Loucy (cell line): ENCODE results near the gene PPAN.

Experiments used
- H2AFZ ChIP-seq: fragments of 200-600 bp; sonication (generic); 2 replicates; pipeline ENCODE4 v1.6.0; 2016; ENCODE audit warnings: antibody characterized with exemption, mild to moderate bottlenecking, low read length, moderate library complexity
- H3F3A ChIP-seq: fragments of 200-600 bp; 2 replicates; pipeline ENCODE4 v1.6.0; 2016; ENCODE audit warnings: antibody characterized with exemption, low read depth, mild to moderate bottlenecking
- H3K27me3 ChIP-seq: fragments of 200-600 bp; sonication (generic); 2 replicates; pipeline ENCODE4 v1.6.1; 2014; ENCODE audit warnings: low read length, mild to moderate bottlenecking; ENCODE audit not compliant: insufficient read depth, poor library complexity, severe bottlenecking
- H3K36me3 ChIP-seq: fragments of 200-600 bp; sonication (generic); 2 replicates; pipeline ENCODE4 v1.6.1; 2016; ENCODE audit warnings: low read length; ENCODE audit not compliant: insufficient read depth
- H3K4me1 ChIP-seq: fragments of 200-600 bp; sonication (generic); 2 replicates; pipeline ENCODE4 v1.5.1; 2014; ENCODE audit warnings: low read length, mild to moderate bottlenecking; ENCODE audit not compliant: insufficient read depth, poor library complexity, severe bottlenecking
- H3K4me2 ChIP-seq: fragments of 200-600 bp; sonication (generic); 2 replicates; pipeline ENCODE4 v1.6.0; 2014; ENCODE audit warnings: antibody characterized with exemption, low read length, low read depth, mild to moderate bottlenecking; ENCODE audit not compliant: poor library complexity, severe bottlenecking
- H3K4me3 ChIP-seq: fragments of 200-600 bp; sonication (generic); 2 replicates; pipeline ENCODE4 v1.5.1; 2014; ENCODE audit warnings: low read length, mild to moderate bottlenecking, mixed read lengths; ENCODE audit not compliant: poor library complexity, severe bottlenecking
- H3K79me2 ChIP-seq: fragments of 200-600 bp; sonication (generic); 2 replicates; pipeline ENCODE4 v1.6.1; 2014; ENCODE audit warnings: low read length; ENCODE audit not compliant: insufficient read depth
- H3K9ac ChIP-seq: fragments of 200-600 bp; sonication (generic); 2 replicates; pipeline ENCODE4 v1.6.0; 2014; ENCODE audit warnings: mild to moderate bottlenecking, low read depth, low read length, moderate library complexity; ENCODE audit not compliant: poor library complexity, severe bottlenecking
- H3K9me2 ChIP-seq: fragments of 200-600 bp; sonication (generic); replicated peaks from 2 replicates; pipeline ENCODE4 v1.6.1; 2016; ENCODE audit warnings: low read depth, low read length, mixed read lengths
- H3K9me3 ChIP-seq: fragments of 200-600 bp; sonication (generic); 2 replicates; pipeline ENCODE4 v1.6.1; 2014; ENCODE audit warnings: mild to moderate bottlenecking, antibody characterized with exemption, low read length, low read depth; ENCODE audit not compliant: insufficient read depth
- H4K20me1 ChIP-seq: fragments of 200-600 bp; sonication (generic); 2 replicates; pipeline ENCODE4 v1.6.0; 2014; ENCODE audit warnings: antibody characterized with exemption, low read length, mild to moderate bottlenecking; ENCODE audit not compliant: insufficient read depth, poor library complexity, severe bottlenecking
- CTCF ChIP-seq: fragments of 200-600 bp; sonication (generic); conservative IDR thresholded peaks from 2 replicates; pipeline ENCODE4 v1.5.1; 2014; ENCODE audit warnings: mild to moderate bottlenecking, antibody characterized with exemption, low read length
- EZH2phosphoT487 ChIP-seq: fragments of 200-600 bp; IDR thresholded peaks from 2 replicates; pipeline ENCODE4 v1.6.1; 2018; ENCODE audit warnings: antibody characterized with exemption, mild to moderate bottlenecking, moderate library complexity, borderline replicate concordance

Gene PPAN

GRCh38 chr19:10105509-10106099 lies 558 bp upstream of the PPAN start:
- Histone ChIP-seq H3K4me1 (peaks cover 40% of the 10 kb centered on the region), H3K4me3 (peak overlapping the region; percentile 90), H3K9me3 (no peaks in the 10 kb centered on the region), H4K20me1 (peaks cover 33% of the 10 kb centered on the region), H3K9ac (peak overlapping the region; percentile 99), H3F3A (peaks cover 14% of the 10 kb centered on the region), H2AFZ (no peak overlapping the region), H3K4me2 (peak overlapping the region; percentile 98), H3K36me3 (peaks cover 29% of the 10 kb centered on the region; the same call in 1 of the 2 replicates), H3K79me2 (peaks cover 43% of the 10 kb centered on the region), H3K9me2 (no peaks in the 10 kb centered on the region), H3K27me3 (no peaks in the 10 kb centered on the region)
- TF ChIP-seq EZH2phosphoT487 (no peak), CTCF (no peak)

- H3K79me2 ChIP-seq, result peaks cover 51% of the 10 kb centered on the region
- H2AFZ ChIP-seq, result no peak overlapping the region
- H3K9me2 ChIP-seq, result no peaks in the 10 kb centered on the region
- H3K27me3 ChIP-seq, result no peaks in the 10 kb centered on the region
- H4K20me1 ChIP-seq, result peaks cover 44% of the 10 kb centered on the region
- no peak for TF ChIP-seq EZH2phosphoT487
- no peak for TF ChIP-seq CTCF
- peak overlapping the region; percentile 96 for H3K4me2 ChIP-seq
- peaks cover 39% of the 10 kb centered on the region; the same call in 1 of the 2 replicates for H3K36me3 ChIP-seq
- peak overlapping the region; percentile 99 for H3K9ac ChIP-seq
- no peaks in the 10 kb centered on the region for H3K9me3 ChIP-seq
- peaks cover 17% of the 10 kb centered on the region for H3F3A ChIP-seq
- peak overlapping the region; percentile 90 for H3K4me3 ChIP-seq
- peaks cover 36% of the 10 kb centered on the region for H3K4me1 ChIP-seq
Observed at GRCh38 chr19:10107254-10107653, 1.1 kb downstream of the PPAN start.

GRCh38 chr19:10107817-10108367 lies 1.7 kb downstream of the PPAN start:
- peaks cover 30% of the 10 kb centered on the region for H3K4me1 ChIP-seq
- H4K20me1 ChIP-seq, result peaks cover 47% of the 10 kb centered on the region
- H3K9me2 ChIP-seq, result no peaks in the 10 kb centered on the region
- H3K36me3 ChIP-seq, result peaks cover 39% of the 10 kb centered on the region; the same call in 1 of the 2 replicates
- peaks cover 51% of the 10 kb centered on the region for H3K79me2 ChIP-seq
- H3K4me2 ChIP-seq, result peak overlapping the region; percentile 96
- H3K9me3 ChIP-seq, result no peaks in the 10 kb centered on the region
- H3F3A ChIP-seq, result peaks cover 20% of the 10 kb centered on the region
- H3K9ac ChIP-seq, result peak overlapping the region; percentile 99
- H3K4me3 ChIP-seq, result peak overlapping the region; percentile 90
- TF ChIP-seq CTCF (no peak), EZH2phosphoT487 (no peak)
- no peaks in the 10 kb centered on the region for H3K27me3 ChIP-seq
- no peak overlapping the region for H2AFZ ChIP-seq
